Measurements from ENCODE around the gene WNT3A. TPM values are rescaled to one million over a fixed set of nuclear protein-coding genes. Genes with fewer than 3 reads are reported as not detected.

The WNT3A gene
- total RNA-seq, 1 experiment from 2014 or later, result 1.0 TPM

GRCh38 chr1:228079601-228080263, 72.9 kb downstream of the WNT3A start:
- POLR2A ChIA-PET (ENCODE audit: unreplicated experiment), result no interaction called here

GRCh38 chr1:228081144-228081543, 74.3 kb downstream of the WNT3A start:
- H3K4me1 ChIP-seq (ENCODE audit: insufficient read depth, low read length), result peaks cover 25% of the 10 kb centered on the region
- peaks cover 71% of the 10 kb centered on the region for H3K79me2 ChIP-seq (ENCODE audit: low read length)
- H3K9ac ChIP-seq (ENCODE audit: low read length), result peak overlapping the region; percentile 96
- TF ChIP-seq CTCF (conservative IDR thresholded peaks at IDR 0.05; ENCODE audit: low read depth, low read length), result no peak
- no peak for TF ChIP-seq EZH2phosphoT487 (IDR thresholded peaks at IDR 0.05; ENCODE audit: borderline replicate concordance, low read length)
- TF ChIP-seq EZH2 (IDR thresholded peaks at IDR 0.05; ENCODE audit: low read length, unreplicated experiment), result no peak
- DNase-seq (no peak), ATAC-seq (no peak)
- H3K27me3 ChIP-seq (ENCODE audit: low read length), result no peaks in the 10 kb centered on the region
- peak overlapping the region; percentile 93 for H3K4me2 ChIP-seq (ENCODE audit: low read length)
- H3K4me3 ChIP-seq (ENCODE audit: low read length), result peak overlapping the region; percentile 80
- H3K27ac ChIP-seq (ENCODE audit: low read length), result no peak overlapping the region
- intact Hi-C loops (cut with micrococcal nuclease), result loop anchor here (10.0 kb wide), 1 partner anchor 316 kb away; no protein-coding TSS in a partner anchor
- peaks cover 22% of the 10 kb centered on the region; the same call in 1 of the 2 replicates for H3K36me3 ChIP-seq (ENCODE audit: low read depth, low read length)
- POLR2A ChIA-PET (ENCODE audit: unreplicated experiment), result no interaction called here
- H3K9me3 ChIP-seq (ENCODE audit: low read length), result no peaks in the 10 kb centered on the region
- BruUV-seq (replicated peaks), result no TSS peak
- no peaks in the 10 kb centered on the region for H3F3A ChIP-seq (ENCODE audit: low read length, unreplicated experiment)
- H4K20me1 ChIP-seq (ENCODE audit: low read length), result peaks cover 32% of the 10 kb centered on the region
- H3K9me2 ChIP-seq (replicated peaks; ENCODE audit: low read length), result no peaks in the 10 kb centered on the region
- no peak overlapping the region; the same call in 1 of the 2 replicates for H2AFZ ChIP-seq (ENCODE audit: low read length)
- CTCF ChIA-PET, result interaction anchor here (0.6 to 1.6 kb wide), 2 partner anchors 82 to 91 kb away, joined by 4 to 7 read pairs; no protein-coding TSS in a partner anchor

More at GRCh38 chr1:228079601-228080263, 72.9 kb downstream of the WNT3A start:
- no TSS peak for BruUV-seq (replicated peaks)
- Histone ChIP-seq H3K36me3 (ENCODE audit: low read depth, low read length) (peaks cover 9% of the 10 kb centered on the region; the same call in 1 of the 2 replicates), H3K9ac (ENCODE audit: low read length) (no peak overlapping the region), H3K9me2 (replicated peaks; ENCODE audit: low read length) (no peaks in the 10 kb centered on the region), H3K27me3 (ENCODE audit: low read length) (no peaks in the 10 kb centered on the region), H3K4me2 (ENCODE audit: low read length) (no peak overlapping the region), H2AFZ (ENCODE audit: low read length) (no peak overlapping the region), H4K20me1 (ENCODE audit: low read length) (peaks cover 18% of the 10 kb centered on the region), H3K79me2 (ENCODE audit: low read length) (peaks cover 57% of the 10 kb centered on the region), H3K9me3 (ENCODE audit: low read length) (no peaks in the 10 kb centered on the region), H3F3A (ENCODE audit: low read length, unreplicated experiment) (no peaks in the 10 kb centered on the region), H3K4me3 (ENCODE audit: low read length) (no peak overlapping the region), H3K27ac (ENCODE audit: low read length) (no peak overlapping the region), H3K4me1 (ENCODE audit: insufficient read depth, low read length) (peaks cover 11% of the 10 kb centered on the region)
- CTCF ChIA-PET, result no interaction called here
- DNase-seq, result no peak
- no peak for TF ChIP-seq EZH2phosphoT487 (IDR thresholded peaks at IDR 0.05; ENCODE audit: borderline replicate concordance, low read length)
- TF ChIP-seq CTCF (conservative IDR thresholded peaks at IDR 0.05; ENCODE audit: low read depth, low read length), result no peak
- TF ChIP-seq EZH2 (IDR thresholded peaks at IDR 0.05; ENCODE audit: low read length, unreplicated experiment), result no peak
- intact Hi-C loops (cut with micrococcal nuclease), result loop anchor here (10.0 kb wide), 1 partner anchor 315 kb away; no protein-coding TSS in a partner anchor
- ATAC-seq, result no peak

Data from PC-3 (cell line).